Astrocyte of the cerebellum (primary cell): Measurements from ENCODE around the gene SGTB.

Experiments
- DNase-seq: peaks from one replicate; pipeline ENCODE4 v3.0.0-alpha.2; 2011; ENCODE audit warnings: low read depth
- H3K4me3 ChIP-seq: 2 replicates; pipeline ENCODE4 v1.5.1; 2011; ENCODE audit warnings: mild to moderate bottlenecking, low read depth, low read length, moderate library complexity
- CTCF ChIP-seq: IDR thresholded peaks from 2 replicates; pipeline ENCODE4 v1.5.1; 2012; ENCODE audit warnings: low read length, low read depth, moderate library complexity, mild to moderate bottlenecking; ENCODE audit errors: missing control alignments
- in situ Hi-C: cut with HindIII; loops from 2 replicates; pipeline ENCODE4 v1.10.0; 2017; ENCODE audit warnings: low sequenced_read_pairs

Gene SGTB

GRCh38 chr5:65750938-65751337, 29.0 kb upstream of the SGTB start:
- no peak overlapping the region for H3K4me3 ChIP-seq
- in situ Hi-C loops: no loop called here

GRCh38 chr5:65749956-65750355, 28.0 kb upstream of the SGTB start:
- TF ChIP-seq CTCF: no peak
- no peak for DNase-seq
- in situ Hi-C loops: no loop called here
- H3K4me3 ChIP-seq: no peak overlapping the region

More at GRCh38 chr5:65750938-65751337, 29.0 kb upstream of the SGTB start:
- TF ChIP-seq CTCF: no peak
- DNase-seq: no peak

GRCh38 chr5:65749221-65749844, 27.4 kb upstream of the SGTB start:
- DNase-seq: no peak
- no peak overlapping the region for H3K4me3 ChIP-seq
- no peak for TF ChIP-seq CTCF
- in situ Hi-C loops: no loop called here

- in situ Hi-C loops: no loop called here
- TF ChIP-seq CTCF: peak; percentile 72
- no peak overlapping the region for H3K4me3 ChIP-seq
- DNase-seq: peak; percentile 59
These were observed 20.8 kb upstream of the SGTB start for GRCh38 chr5:65742565-65743231.

GRCh38 chr5:65739162-65739561, 17.3 kb upstream of the SGTB start:
- in situ Hi-C loops: no loop called here

GRCh38 chr5:65738305-65738704, 16.4 kb upstream of the SGTB start:
- in situ Hi-C loops: no loop called here
- no peak overlapping the region for H3K4me3 ChIP-seq
- TF ChIP-seq CTCF: no peak
- DNase-seq: no peak

More at GRCh38 chr5:65739162-65739561, 17.3 kb upstream of the SGTB start:
- H3K4me3 ChIP-seq: no peak overlapping the region
- no peak for TF ChIP-seq CTCF
- no peak for DNase-seq
